Activated CD8-positive, alpha-beta memory T cell treated with anti-CD3 and anti-CD28 coated beads, Interleukin-2, amount 10 ng/mL, durations not matched to agents 7 days and 5 days (primary cell): ENCODE results near the gene RPF1. TPM values are rescaled to one million over a fixed set of nuclear protein-coding genes. Genes with fewer than 3 reads are reported as not detected.
"Not testable (repeated sequence)": the region's sequence is repeated elsewhere in the genome, so short reads cannot be mapped to it uniquely, and the experiment has no call there.

ENCODE experiments used
- ATAC-seq: fragments of 150-1000 bp; cut with Tn5 transposase; one replicate; pipeline ENCODE4 v1.10.0; 2021; ENCODE audit warnings: moderate library complexity
- CTCF ChIA-PET: fragments of 350-600 bp; sonication (Branson Sonifier 250); formaldehyde crosslinking; loops from one replicate; lab custom pipeline; 2021; ENCODE audit warnings: antibody characterized with exemption; lab: Charles Lee
- DNase-seq: peaks from one replicate; pipeline ENCODE4 v3.0.0-alpha.2; 2020
- H3K27ac Mint-ChIP-seq: one replicate; pipeline ENCODE4 v1.8.0; 2021; ENCODE audit warnings: mild to moderate bottlenecking, mixed read lengths
- H3K27me3 Mint-ChIP-seq: one replicate; pipeline ENCODE4 v1.8.0; 2021; ENCODE audit warnings: mixed read lengths
- H3K36me3 Mint-ChIP-seq: one replicate; pipeline ENCODE4 v1.8.0; 2021; ENCODE audit warnings: mild to moderate bottlenecking, mixed read lengths
- H3K4me1 Mint-ChIP-seq: one replicate; pipeline ENCODE4 v1.8.0; 2021; ENCODE audit warnings: mixed read lengths
- H3K4me3 Mint-ChIP-seq: one replicate; pipeline ENCODE4 v1.8.0; 2021; ENCODE audit warnings: mild to moderate bottlenecking, moderate library complexity, mixed read lengths
- H3K9me3 Mint-ChIP-seq: one replicate; pipeline ENCODE4 v1.8.0; 2022; ENCODE audit warnings: low read depth, mixed read lengths
- total RNA-seq, 2 experiments: library from RNA; stranded (reverse); gene quantifications; one replicate each; pipeline ENCODE4 v1.2.3, GENCODE V29; 2021

RPF1 gene
- total RNA-seq, result 10 to 100 TPM; 29.7 to 43.2 TPM

GRCh38 chr1:84478876-84479868 is at the start of gene RPF1:
Gene RPF1 (plus strand): TSS chr1:84479266. CDS start chr1:84479282, 16 bp downstream.
- H3K27me3 Mint-ChIP-seq, result peaks cover 21% of the 10 kb centered on the region
- H3K9me3 Mint-ChIP-seq, result peaks cover 7% of the 10 kb centered on the region
- peak within 1 kb of the TSS; percentile 92 for H3K4me3 Mint-ChIP-seq
- peak within 1 kb of the TSS; percentile 94 for H3K27ac Mint-ChIP-seq
- ATAC-seq, result peak; percentile 96
- peaks cover 32% of the 10 kb centered on the region for H3K36me3 Mint-ChIP-seq
- peaks cover 30% of the 10 kb centered on the region for H3K4me1 Mint-ChIP-seq
- DNase-seq, result peak; percentile 85
- CTCF ChIA-PET, result interaction anchor here (0.9 to 2.8 kb wide), 9 partner anchors 8 to 466 kb away, joined by 3 to 13 read pairs (median 4); partner anchors contain the start of genes GNG5 and SPATA1

GRCh38 chr1:84430546-84430945 is 48.5 kb upstream of the RPF1 start:
- no peak for DNase-seq
- Mint-ChIP-seq H3K27ac (no peak overlapping the region), H3K4me3 (no peak overlapping the region), H3K4me1 (peaks cover 8% of the 10 kb centered on the region), H3K36me3 (no peaks in the 10 kb centered on the region), H3K27me3 (no peaks in the 10 kb centered on the region), H3K9me3 (peaks cover 4% of the 10 kb centered on the region)
- ATAC-seq, result no peak
- CTCF ChIA-PET, result no interaction called here

GRCh38 chr1:84433258-84434080 is 45.6 kb upstream of the RPF1 start:
- Mint-ChIP-seq H3K27me3 (no peaks in the 10 kb centered on the region), H3K36me3 (no peaks in the 10 kb centered on the region), H3K4me1 (peaks cover 12% of the 10 kb centered on the region), H3K27ac (peak overlapping the region; percentile 44), H3K4me3 (peak overlapping the region; percentile 58), H3K9me3 (peaks cover 4% of the 10 kb centered on the region)
- CTCF ChIA-PET, result interaction anchor here (0.6 to 6.4 kb wide), 30 partner anchors 9 to 524 kb away, joined by 3 to 50 read pairs (median 4); partner anchors contain the start of genes CTBS, PRKACB and SAMD13
- peak; percentile 75 for DNase-seq
- peak; percentile 81 for ATAC-seq

- Mint-ChIP-seq H3K27me3 (no peaks in the 10 kb centered on the region), H3K4me3 (peak overlapping the region; percentile 58), H3K36me3 (no peaks in the 10 kb centered on the region), H3K27ac (peak overlapping the region; percentile 44), H3K9me3 (peaks cover 4% of the 10 kb centered on the region), H3K4me1 (peaks cover 12% of the 10 kb centered on the region)
- DNase-seq, result no peak
- peak; percentile 6 for ATAC-seq
- CTCF ChIA-PET, result interaction anchor here (0.6 to 6.4 kb wide), 27 partner anchors 8 to 825 kb away, joined by 3 to 50 read pairs (median 4); partner anchors contain the start of genes C1orf52, CTBS, PRKACB and SAMD13
Observed at GRCh38 chr1:84434081-84434769, 44.8 kb upstream of the RPF1 start.

- H3K4me1 Mint-ChIP-seq, result peaks cover 12% of the 10 kb centered on the region
- peaks cover 2% of the 10 kb centered on the region for H3K9me3 Mint-ChIP-seq
- DNase-seq (no peak), ATAC-seq (peak; percentile 52)
- H3K4me3 Mint-ChIP-seq, result no peak overlapping the region
- H3K36me3 Mint-ChIP-seq, result no peaks in the 10 kb centered on the region
- no peak overlapping the region for H3K27ac Mint-ChIP-seq
- CTCF ChIA-PET, result interaction anchor here (1.0 to 6.4 kb wide), 12 partner anchors 134 to 530 kb away, joined by 3 to 50 read pairs (median 5); partner anchors contain the start of genes CTBS, PRKACB and SAMD13
- no peaks in the 10 kb centered on the region for H3K27me3 Mint-ChIP-seq
Observed at GRCh38 chr1:84434801-84435549, 44.1 kb upstream of the RPF1 start.

- no peaks in the 10 kb centered on the region for H3K9me3 Mint-ChIP-seq
- no peak for ATAC-seq
- H3K27ac Mint-ChIP-seq, result peak overlapping the region; percentile 24
- CTCF ChIA-PET, result interaction anchor here (0.9 to 6.4 kb wide), 7 partner anchors 183 to 507 kb away, joined by 3 to 50 read pairs (median 4); partner anchors contain the start of gene PRKACB
- no peak for DNase-seq
- no peaks in the 10 kb centered on the region for H3K27me3 Mint-ChIP-seq
- peaks cover 15% of the 10 kb centered on the region for H3K4me1 Mint-ChIP-seq
- H3K36me3 Mint-ChIP-seq, result no peaks in the 10 kb centered on the region
- H3K4me3 Mint-ChIP-seq, result peak overlapping the region; percentile 32
Observed at GRCh38 chr1:84436876-84437655, 42.0 kb upstream of the RPF1 start.

- Mint-ChIP-seq H3K4me1 (peaks cover 23% of the 10 kb centered on the region), H3K9me3 (no peaks in the 10 kb centered on the region), H3K4me3 (no peak overlapping the region), H3K27me3 (peaks cover 6% of the 10 kb centered on the region), H3K27ac (peak overlapping the region; percentile 80), H3K36me3 (peaks cover 5% of the 10 kb centered on the region)
- CTCF ChIA-PET, result interaction anchor here (0.6 to 3.9 kb wide), 29 partner anchors 9 to 493 kb away, joined by 3 to 47 read pairs (median 5); partner anchors contain the start of genes CTBS, GNG5, PRKACB and RPF1
- ATAC-seq (peak; percentile 98), DNase-seq (no peak)
Observed at GRCh38 chr1:84442256-84442655, 36.8 kb upstream of the RPF1 start.

- H3K27me3 Mint-ChIP-seq, H3K9me3 Mint-ChIP-seq, H3K36me3 Mint-ChIP-seq, H3K4me3 Mint-ChIP-seq: not testable (repeated sequence)
- CTCF ChIA-PET, result interaction anchor here (0.6 to 3.9 kb wide), 31 partner anchors 9 to 493 kb away, joined by 3 to 47 read pairs (median 5); partner anchors contain the start of genes CTBS, GNG5, PRKACB and RPF1
- DNase-seq (peak; percentile 57), ATAC-seq (peak; percentile 62)
- peak overlapping the region; percentile 80 for H3K27ac Mint-ChIP-seq
- H3K4me1 Mint-ChIP-seq, result peaks cover 21% of the 10 kb centered on the region
Observed at GRCh38 chr1:84442747-84443646, 36.1 kb upstream of the RPF1 start.

- H3K9me3 Mint-ChIP-seq, H3K4me1 Mint-ChIP-seq, CTCF ChIA-PET, ATAC-seq, DNase-seq, H3K36me3 Mint-ChIP-seq, H3K27ac Mint-ChIP-seq, H3K27me3 Mint-ChIP-seq, H3K4me3 Mint-ChIP-seq: not testable (repeated sequence)
Observed at GRCh38 chr1:84448704-84449103, 30.4 kb upstream of the RPF1 start.

GRCh38 chr1:84450910-84451309 is 28.2 kb upstream of the RPF1 start:
- CTCF ChIA-PET, result no interaction called here
- Mint-ChIP-seq H3K4me1 (peaks cover 2% of the 10 kb centered on the region), H3K36me3 (peaks cover 5% of the 10 kb centered on the region), H3K4me3 (no peak overlapping the region), H3K9me3 (no peaks in the 10 kb centered on the region), H3K27me3 (peaks cover 16% of the 10 kb centered on the region), H3K27ac (no peak overlapping the region)
- DNase-seq (no peak), ATAC-seq (no peak)
